GM15510 (cell line): ENCODE data around the gene CD68.

Experiments
- POLR2A ChIP-seq: IDR thresholded peaks from 3 replicates; pipeline ENCODE4 v1.6.1; 2011; ENCODE audit warnings: borderline replicate concordance; ENCODE audit not compliant: insufficient read length; ENCODE audit errors: extremely low read depth

The CD68 gene

GRCh38 chr17:7579001-7579833 lies at the start of gene CD68:
CD68 (plus strand) TSS chr17:7579638; CDS start chr17:7579678, 40 bp downstream.
- peak; percentile 58 for TF ChIP-seq POLR2A

GRCh38 chr17:7530023-7530900 lies 49.2 kb upstream of the CD68 start:
- TF ChIP-seq POLR2A = no peak

GRCh38 chr17:7538050-7538449 lies 41.4 kb upstream of the CD68 start:
- TF ChIP-seq POLR2A = no peak

- no peak for TF ChIP-seq POLR2A
Observed at GRCh38 chr17:7538891-7539545, 40.4 kb upstream of the CD68 start.

GRCh38 chr17:7541074-7541621 lies 38.3 kb upstream of the CD68 start:
- no peak for TF ChIP-seq POLR2A

- TF ChIP-seq POLR2A = no peak
Observed at GRCh38 chr17:7544911-7545310, 34.5 kb upstream of the CD68 start.

GRCh38 chr17:7548585-7549400 lies 30.6 kb upstream of the CD68 start, which contains the start of gene TNFSF12:
TNFSF12 (plus strand) TSS chr17:7549058; CDS start chr17:7549154, 96 bp downstream.
- TF ChIP-seq POLR2A = peak; percentile 65

DNA sequence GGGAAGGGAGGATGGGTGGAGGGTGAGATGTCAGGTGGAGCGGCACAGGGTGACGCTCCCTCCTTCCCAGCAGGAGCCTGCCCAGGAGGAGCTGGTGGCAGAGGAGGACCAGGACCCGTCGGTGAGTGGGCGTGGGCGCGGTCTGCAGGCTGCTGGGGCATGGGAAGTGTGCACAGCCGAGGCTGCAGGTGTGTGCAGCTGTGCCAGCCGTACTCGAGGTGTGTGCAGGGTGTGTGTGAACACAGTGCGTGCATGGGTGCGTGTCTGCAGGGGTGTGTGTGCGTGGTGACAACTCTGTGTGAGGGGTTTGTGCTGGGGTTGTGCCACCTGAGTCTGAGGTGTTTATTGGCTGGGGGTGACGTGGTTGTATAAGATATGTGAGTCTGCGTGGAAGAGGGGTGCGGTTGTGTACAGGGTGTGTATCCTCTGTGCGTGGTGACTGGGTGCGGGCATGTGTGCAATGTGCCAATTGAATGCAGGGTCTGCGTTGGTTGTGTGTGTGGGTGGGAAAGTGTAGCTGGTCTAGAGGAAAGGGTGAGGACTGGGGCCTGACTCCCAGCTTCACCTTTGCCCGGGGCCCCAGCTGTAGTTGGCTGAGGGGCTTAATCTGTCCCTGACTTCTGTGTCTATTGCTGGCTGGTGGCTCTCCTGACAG lies 29.9 kb upstream of the CD68 start:
- TF ChIP-seq POLR2A = no peak

GRCh38 chr17:7550344-7550743 lies 29.1 kb upstream of the CD68 start:
- no peak for TF ChIP-seq POLR2A

DNA sequence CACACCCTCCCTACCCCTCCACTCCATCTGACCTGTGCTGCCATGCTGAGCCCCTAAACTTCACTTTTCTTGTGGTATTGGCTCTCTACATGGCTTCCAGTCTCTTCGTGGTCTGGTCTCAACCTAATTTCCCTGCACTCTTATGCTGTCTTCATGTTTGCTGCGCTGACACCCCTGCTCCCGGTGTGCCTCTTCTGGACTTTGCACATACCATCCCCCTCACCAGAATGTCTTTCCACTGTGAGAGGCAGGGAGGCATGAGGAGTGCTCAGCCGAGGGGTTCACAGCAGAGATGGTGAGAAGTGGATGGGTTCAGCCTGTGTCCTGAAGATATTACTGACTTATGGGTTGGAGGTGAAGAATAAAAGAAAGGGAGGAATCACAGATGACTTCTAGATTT lies 28.0 kb upstream of the CD68 start:
- TF ChIP-seq POLR2A = no peak

DNA sequence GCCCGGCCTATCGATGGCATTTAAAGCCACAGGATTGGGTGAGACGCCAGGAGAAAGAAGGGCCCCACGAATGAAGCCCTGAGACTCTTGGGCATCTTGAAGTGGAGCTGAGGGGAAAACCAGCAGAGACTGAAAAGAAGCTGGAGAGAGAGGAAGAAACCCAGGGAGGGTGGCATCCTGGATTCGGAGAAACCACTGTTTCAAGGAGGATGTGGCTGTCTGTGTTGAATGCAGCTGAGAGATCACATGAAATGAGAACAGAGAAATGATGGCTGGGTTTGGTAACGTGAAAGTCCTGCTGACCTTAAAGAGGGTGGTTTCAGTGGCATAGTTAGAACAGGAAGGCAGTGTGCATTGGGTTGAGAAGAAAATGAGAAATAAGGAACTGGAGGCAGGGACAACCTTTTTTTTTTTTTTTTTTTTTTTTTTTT lies 26.8 kb upstream of the CD68 start:
- TF ChIP-seq POLR2A = no peak

- TF ChIP-seq POLR2A = no peak
Observed at GRCh38 chr17:7553356-7553755, 26.1 kb upstream of the CD68 start.

GRCh38 chr17:7555320-7555948 lies 24.0 kb upstream of the CD68 start:
- TF ChIP-seq POLR2A = no peak
